ENCODE measurements around the gene FEM1A.

FEM1A gene

GRCh38 chr19:4758082-4758481 is 33.5 kb upstream of the FEM1A start:
- Histone ChIP-seq H3K9me3 (ENCODE audit: control insufficient read depth in 2 of 2, low read length in 2 of 2) (peaks cover 0 to 4% of the 10 kb centered on the region in 2 donors), H3K27ac (ENCODE audit: low read length) (no peak overlapping the region), H3K36me3 (ENCODE audit: control insufficient read depth in 2 of 2, insufficient read depth in 2 of 2, low read length in 2 of 2) (no peaks in the 10 kb centered on the region), H3K27me3 (ENCODE audit: control insufficient read depth in 1 of 2, insufficient read depth in 2 of 2, low read length in 2 of 2) (peaks cover 7 to 8% of the 10 kb centered on the region in 2 donors), H3K4me3 (ENCODE audit: low read length in 2 of 2) (no peak overlapping the region), H3K4me1 (ENCODE audit: control insufficient read depth, insufficient read depth, low read length) (peaks cover 10% of the 10 kb centered on the region), H3K9ac (ENCODE audit: low read length in 2 of 2) (no peak overlapping the region)

GRCh38 chr19:4758659-4759058 is 32.9 kb upstream of the FEM1A start:
- Histone ChIP-seq H3K4me3 (ENCODE audit: low read length in 2 of 2) (no peak overlapping the region), H3K9me3 (ENCODE audit: control insufficient read depth in 2 of 2, low read length in 2 of 2) (peaks cover 0 to 4% of the 10 kb centered on the region in 2 donors), H3K36me3 (ENCODE audit: control insufficient read depth in 2 of 2, insufficient read depth in 2 of 2, low read length in 2 of 2) (no peaks in the 10 kb centered on the region), H3K4me1 (ENCODE audit: control insufficient read depth, insufficient read depth, low read length) (peaks cover 10% of the 10 kb centered on the region), H3K9ac (ENCODE audit: low read length in 2 of 2) (no peak overlapping the region), H3K27me3 (ENCODE audit: control insufficient read depth in 1 of 2, insufficient read depth in 2 of 2, low read length in 2 of 2) (peaks cover 13% of the 10 kb centered on the region in 2 donors), H3K27ac (ENCODE audit: low read length) (no peak overlapping the region)

GRCh38 chr19:4759388-4760284 is 31.9 kb upstream of the FEM1A start:
- H3K9me3 ChIP-seq (ENCODE audit: control insufficient read depth in 2 of 2, low read length in 2 of 2) = peaks cover 0 to 4% of the 10 kb centered on the region in 2 donors
- peaks cover 10% of the 10 kb centered on the region for H3K4me1 ChIP-seq (ENCODE audit: control insufficient read depth, insufficient read depth, low read length)
- peak overlapping the region; percentile 10 to 63 for H3K4me3 ChIP-seq (ENCODE audit: low read length in 2 of 2)
- peaks cover 14 to 15% of the 10 kb centered on the region in 2 donors for H3K27me3 ChIP-seq (ENCODE audit: control insufficient read depth in 1 of 2, insufficient read depth in 2 of 2, low read length in 2 of 2)
- no peak overlapping the region for H3K27ac ChIP-seq (ENCODE audit: low read length)
- H3K36me3 ChIP-seq (ENCODE audit: control insufficient read depth in 2 of 2, insufficient read depth in 2 of 2, low read length in 2 of 2) = no peaks in the 10 kb centered on the region
- no peak overlapping the region for H3K9ac ChIP-seq (ENCODE audit: low read length in 2 of 2)

- Histone ChIP-seq H3K27me3 (ENCODE audit: control insufficient read depth in 1 of 2, insufficient read depth in 2 of 2, low read length in 2 of 2) (peaks cover 14 to 15% of the 10 kb centered on the region in 2 donors), H3K9me3 (ENCODE audit: control insufficient read depth in 2 of 2, low read length in 2 of 2) (peaks cover 0 to 4% of the 10 kb centered on the region in 2 donors), H3K9ac (ENCODE audit: low read length in 2 of 2) (no peak overlapping the region), H3K4me1 (ENCODE audit: control insufficient read depth, insufficient read depth, low read length) (peaks cover 10% of the 10 kb centered on the region), H3K36me3 (ENCODE audit: control insufficient read depth in 2 of 2, insufficient read depth in 2 of 2, low read length in 2 of 2) (no peaks in the 10 kb centered on the region), H3K4me3 (ENCODE audit: low read length in 2 of 2) (peak overlapping the region; percentile 10 to 63), H3K27ac (ENCODE audit: low read length) (no peak overlapping the region)
Observed at GRCh38 chr19:4760285-4760650, 31.3 kb upstream of the FEM1A start.

- H3K9ac ChIP-seq (ENCODE audit: low read length in 2 of 2) = no peak overlapping the region
- no peaks in the 10 kb centered on the region for H3K36me3 ChIP-seq (ENCODE audit: control insufficient read depth in 2 of 2, insufficient read depth in 2 of 2, low read length in 2 of 2)
- peaks cover 0 to 4% of the 10 kb centered on the region in 2 donors for H3K9me3 ChIP-seq (ENCODE audit: control insufficient read depth in 2 of 2, low read length in 2 of 2)
- H3K4me3 ChIP-seq (ENCODE audit: low read length in 2 of 2) = no peak overlapping the region
- peaks cover 10% of the 10 kb centered on the region for H3K4me1 ChIP-seq (ENCODE audit: control insufficient read depth, insufficient read depth, low read length)
- no peak overlapping the region for H3K27ac ChIP-seq (ENCODE audit: low read length)
- H3K27me3 ChIP-seq (ENCODE audit: control insufficient read depth in 1 of 2, insufficient read depth in 2 of 2, low read length in 2 of 2) = peaks cover 14 to 15% of the 10 kb centered on the region in 2 donors
Observed at GRCh38 chr19:4763021-4763420, 28.5 kb upstream of the FEM1A start.

- Histone ChIP-seq H3K36me3 (ENCODE audit: control insufficient read depth in 2 of 2, insufficient read depth in 2 of 2, low read length in 2 of 2) (no peaks in the 10 kb centered on the region), H3K4me1 (ENCODE audit: control insufficient read depth, insufficient read depth, low read length) (peaks cover 8% of the 10 kb centered on the region), H3K4me3 (ENCODE audit: low read length in 2 of 2) (no peak overlapping the region), H3K27me3 (ENCODE audit: control insufficient read depth in 1 of 2, insufficient read depth in 2 of 2, low read length in 2 of 2) (peaks cover 14 to 15% of the 10 kb centered on the region in 2 donors), H3K27ac (ENCODE audit: low read length) (no peak overlapping the region), H3K9ac (ENCODE audit: low read length in 2 of 2) (no peak overlapping the region), H3K9me3 (ENCODE audit: control insufficient read depth in 2 of 2, low read length in 2 of 2) (no peaks in the 10 kb centered on the region)
Observed at GRCh38 chr19:4764393-4764660, 27.2 kb upstream of the FEM1A start.

- H3K9me3 ChIP-seq (ENCODE audit: control insufficient read depth in 2 of 2, low read length in 2 of 2) = no peaks in the 10 kb centered on the region
- H3K4me3 ChIP-seq (ENCODE audit: low read length in 2 of 2) = no peak overlapping the region
- H3K27ac ChIP-seq (ENCODE audit: low read length) = no peak overlapping the region
- peaks cover 0 to 2% of the 10 kb centered on the region in 2 donors for H3K27me3 ChIP-seq (ENCODE audit: control insufficient read depth in 1 of 2, insufficient read depth in 2 of 2, low read length in 2 of 2)
- H3K9ac ChIP-seq (ENCODE audit: low read length in 2 of 2) = no peak overlapping the region
- H3K4me1 ChIP-seq (ENCODE audit: control insufficient read depth, insufficient read depth, low read length) = peaks cover 2% of the 10 kb centered on the region
- no peaks in the 10 kb centered on the region for H3K36me3 ChIP-seq (ENCODE audit: control insufficient read depth in 2 of 2, insufficient read depth in 2 of 2, low read length in 2 of 2)
Observed at GRCh38 chr19:4768934-4769777, 22.4 kb upstream of the FEM1A start.

- Histone ChIP-seq H3K36me3 (ENCODE audit: control insufficient read depth in 2 of 2, insufficient read depth in 2 of 2, low read length in 2 of 2) (no peaks in the 10 kb centered on the region), H3K27me3 (ENCODE audit: control insufficient read depth in 1 of 2, insufficient read depth in 2 of 2, low read length in 2 of 2) (peaks cover 0 to 12% of the 10 kb centered on the region in 2 donors), H3K27ac (ENCODE audit: low read length) (no peak overlapping the region), H3K4me1 (ENCODE audit: control insufficient read depth, insufficient read depth, low read length) (peaks cover 2% of the 10 kb centered on the region), H3K9me3 (ENCODE audit: control insufficient read depth in 2 of 2, low read length in 2 of 2) (no peaks in the 10 kb centered on the region), H3K9ac (ENCODE audit: low read length in 2 of 2) (no peak overlapping the region), H3K4me3 (ENCODE audit: low read length in 2 of 2) (no peak overlapping the region)
Observed at GRCh38 chr19:4772566-4772965, 19.0 kb upstream of the FEM1A start.

GRCh38 chr19:4773047-4773640 is 18.4 kb upstream of the FEM1A start:
- Histone ChIP-seq H3K27ac (ENCODE audit: low read length) (no peak overlapping the region), H3K4me3 (ENCODE audit: low read length in 2 of 2) (no peak overlapping the region), H3K9ac (ENCODE audit: low read length in 2 of 2) (no peak overlapping the region), H3K27me3 (ENCODE audit: control insufficient read depth in 1 of 2, insufficient read depth in 2 of 2, low read length in 2 of 2) (peaks cover 0 to 12% of the 10 kb centered on the region in 2 donors), H3K4me1 (ENCODE audit: control insufficient read depth, insufficient read depth, low read length) (peaks cover 2% of the 10 kb centered on the region), H3K36me3 (ENCODE audit: control insufficient read depth in 2 of 2, insufficient read depth in 2 of 2, low read length in 2 of 2) (no peaks in the 10 kb centered on the region), H3K9me3 (ENCODE audit: control insufficient read depth in 2 of 2, low read length in 2 of 2) (no peaks in the 10 kb centered on the region)

- Histone ChIP-seq H3K9ac (ENCODE audit: low read length in 2 of 2) (no peak overlapping the region), H3K27ac (ENCODE audit: low read length) (no peak overlapping the region), H3K4me3 (ENCODE audit: low read length in 2 of 2) (no peak overlapping the region), H3K36me3 (ENCODE audit: control insufficient read depth in 2 of 2, insufficient read depth in 2 of 2, low read length in 2 of 2) (no peaks in the 10 kb centered on the region), H3K4me1 (ENCODE audit: control insufficient read depth, insufficient read depth, low read length) (peaks cover 2% of the 10 kb centered on the region), H3K27me3 (ENCODE audit: control insufficient read depth in 1 of 2, insufficient read depth in 2 of 2, low read length in 2 of 2) (peaks cover 0 to 12% of the 10 kb centered on the region in 2 donors), H3K9me3 (ENCODE audit: control insufficient read depth in 2 of 2, low read length in 2 of 2) (no peaks in the 10 kb centered on the region)
Observed at GRCh38 chr19:4774136-4774535, 17.4 kb upstream of the FEM1A start.
